ENCODE results near the gene CIB2.

Gene CIB2

DNA sequence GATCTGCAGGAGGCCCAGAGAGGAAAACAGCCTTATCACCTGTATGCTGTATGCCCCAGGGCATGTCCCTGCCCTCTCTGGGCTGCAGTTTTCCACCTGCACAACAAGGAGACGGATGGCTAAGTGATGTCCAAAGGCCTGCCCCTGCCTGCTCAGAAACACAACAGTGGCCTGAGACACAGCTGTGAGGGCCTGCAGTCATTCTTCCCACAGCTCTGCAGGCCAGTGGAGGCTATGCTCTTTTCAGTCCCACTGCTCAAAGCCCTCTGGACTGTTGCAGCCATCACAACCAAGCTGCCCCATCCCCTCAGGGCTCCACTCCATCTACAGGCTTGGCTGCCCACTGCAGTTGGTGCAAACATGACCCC lies 48.5 kb downstream of the CIB2 start:
- DNase-seq: no peak

DNA sequence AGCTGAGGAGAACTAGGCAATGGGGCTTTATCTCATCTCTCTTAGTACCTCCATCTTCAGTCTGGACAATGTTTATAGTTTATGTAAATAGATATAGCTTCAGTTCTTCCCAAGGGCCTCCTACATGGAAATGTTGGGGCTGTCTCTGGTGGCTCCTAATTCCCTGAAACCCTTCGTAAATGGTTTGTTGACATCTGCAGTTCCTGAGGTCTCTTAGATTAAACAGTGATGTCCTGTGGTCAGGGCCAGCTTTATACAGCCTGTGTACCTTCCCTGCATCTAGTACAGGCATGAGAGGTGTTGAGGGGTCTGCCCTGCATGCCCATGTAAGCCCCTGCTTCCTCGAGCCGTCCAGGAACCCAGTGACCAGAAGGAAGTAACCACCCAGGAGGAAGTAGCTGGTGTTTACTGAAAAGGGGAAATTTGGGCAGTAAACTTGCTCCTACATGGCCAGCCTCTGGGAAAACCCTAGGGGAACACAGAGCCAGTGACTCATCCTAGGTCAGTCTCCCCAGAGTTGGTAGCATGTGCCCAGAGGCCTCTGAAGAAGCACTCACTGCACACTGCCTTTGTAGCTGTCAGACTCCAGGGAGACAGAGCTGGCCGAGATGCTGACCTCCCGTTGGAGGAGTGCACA lies 49.0 kb downstream of the CIB2 start:
- no peak for DNase-seq

DNA sequence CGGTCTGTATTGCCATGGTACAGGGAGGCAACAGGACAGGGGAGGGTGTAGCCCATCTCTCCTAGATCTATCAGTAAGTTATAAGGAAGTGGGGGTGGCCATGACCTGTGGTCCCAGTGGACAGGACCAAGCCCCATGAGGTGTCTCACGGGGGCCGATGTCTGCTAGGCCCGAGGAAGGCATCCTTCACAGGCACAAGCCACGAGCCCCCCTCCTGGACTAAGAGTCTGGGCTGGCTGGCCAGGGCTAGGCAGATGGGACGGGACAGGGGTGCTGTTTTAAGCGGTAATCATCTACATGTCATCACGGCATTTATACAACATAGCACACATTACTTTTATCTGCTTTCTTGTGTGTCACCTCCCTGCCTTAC lies 51.2 kb downstream of the CIB2 start:
- no peak for DNase-seq

DNA sequence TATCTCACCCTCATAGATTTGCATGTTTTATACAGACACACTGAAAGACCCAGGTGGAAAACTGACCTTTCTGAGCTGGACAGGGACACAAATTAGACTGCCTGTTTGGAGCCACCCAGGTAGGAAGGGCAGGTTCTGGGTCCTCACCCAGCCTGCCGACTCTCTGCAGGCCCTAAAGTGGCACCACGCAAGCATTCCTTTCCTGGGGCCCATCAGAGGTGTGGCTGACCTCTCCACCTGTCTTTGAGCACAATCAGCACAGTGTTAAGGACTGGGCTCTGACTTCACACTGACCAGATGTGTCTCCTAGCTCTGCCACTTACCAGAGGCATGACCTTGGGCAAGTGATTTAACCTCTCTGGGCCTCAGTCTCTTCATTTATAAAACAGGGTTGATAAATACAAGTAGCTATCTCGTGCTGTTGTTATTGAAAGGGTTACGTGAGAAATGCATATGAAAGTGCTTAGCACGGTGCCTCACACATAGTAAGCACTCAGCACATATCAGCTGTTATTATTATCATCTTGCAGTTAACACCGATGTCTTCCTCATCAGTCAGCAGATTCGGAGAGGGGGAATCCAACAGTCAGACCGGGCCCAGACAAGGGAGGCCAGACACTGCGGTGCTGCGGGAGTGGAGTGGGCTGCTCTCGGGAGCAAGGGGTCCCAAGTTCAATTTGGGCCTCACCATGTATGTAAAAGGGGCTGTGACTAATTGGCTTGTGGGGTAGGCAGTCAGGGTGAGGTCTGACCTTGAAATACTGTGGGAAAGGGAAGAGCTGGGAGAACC lies 51.8 kb downstream of the CIB2 start:
- no peak for DNase-seq

DNA sequence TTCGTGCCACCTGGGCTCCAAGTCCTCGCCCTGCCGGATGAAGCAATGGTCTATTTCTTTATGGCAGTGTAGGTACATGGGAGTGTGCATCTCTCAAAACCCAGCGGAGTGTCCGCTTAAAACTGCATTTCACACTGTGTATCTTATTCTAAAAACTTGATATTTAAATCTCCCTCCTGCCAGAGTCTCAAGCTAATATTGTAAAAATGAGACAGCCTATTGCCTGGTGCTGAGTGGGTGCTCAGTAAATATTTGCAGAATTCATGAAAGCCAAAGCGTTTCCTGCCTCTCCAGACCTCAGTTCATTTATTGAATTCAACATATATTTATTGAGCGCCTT lies 53.4 kb downstream of the CIB2 start:
- DNase-seq: no peak

DNA sequence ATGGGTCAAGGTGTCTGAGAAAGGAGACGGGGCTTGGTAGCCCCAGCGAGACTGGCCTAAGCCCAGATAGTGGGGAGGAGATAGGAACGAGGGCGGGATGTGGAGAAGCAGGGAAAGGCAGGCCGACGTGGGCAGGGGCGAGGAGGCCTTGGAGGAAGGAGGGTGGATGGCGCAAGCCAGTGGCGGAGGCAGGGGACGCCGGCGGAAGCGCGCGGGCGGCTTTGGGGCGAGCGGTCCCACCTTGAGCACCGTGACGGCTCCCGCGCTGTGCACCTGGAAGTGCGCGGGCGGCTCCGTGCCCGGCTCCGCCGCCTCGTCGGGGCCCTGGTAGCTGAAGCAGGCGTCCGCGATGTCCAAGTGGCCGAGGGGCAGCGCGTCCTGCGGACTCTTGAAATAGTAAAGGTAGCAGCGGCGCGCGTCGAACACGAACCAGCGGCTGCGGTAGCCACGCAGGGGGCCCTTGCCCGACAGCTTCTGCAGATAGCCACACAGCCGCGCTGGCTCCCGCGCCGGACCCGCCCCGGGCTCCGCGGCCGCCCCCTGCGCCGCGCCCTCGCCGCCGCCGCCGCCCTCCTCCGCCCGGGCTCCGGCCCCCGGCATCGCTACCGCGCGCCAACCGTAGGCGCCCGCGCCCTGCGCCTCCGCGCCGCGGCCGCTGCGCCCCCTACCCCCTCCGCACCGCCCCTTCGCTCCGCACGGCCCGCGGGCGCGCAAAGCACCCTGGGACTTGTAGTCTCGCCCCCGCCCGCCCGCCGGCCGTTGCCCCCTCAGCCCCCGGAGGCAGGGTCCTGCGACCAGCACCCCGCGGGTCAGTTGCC lies 54.0 kb downstream of the CIB2 start, which contains the start of gene TBC1D2B:
Gene TBC1D2B, minus strand, starts transcription at position 659 of the 818 bp plus-strand sequence. Its CDS starts 59 bp downstream, at position 600.
- DNase-seq: peak; percentile 63

DNA sequence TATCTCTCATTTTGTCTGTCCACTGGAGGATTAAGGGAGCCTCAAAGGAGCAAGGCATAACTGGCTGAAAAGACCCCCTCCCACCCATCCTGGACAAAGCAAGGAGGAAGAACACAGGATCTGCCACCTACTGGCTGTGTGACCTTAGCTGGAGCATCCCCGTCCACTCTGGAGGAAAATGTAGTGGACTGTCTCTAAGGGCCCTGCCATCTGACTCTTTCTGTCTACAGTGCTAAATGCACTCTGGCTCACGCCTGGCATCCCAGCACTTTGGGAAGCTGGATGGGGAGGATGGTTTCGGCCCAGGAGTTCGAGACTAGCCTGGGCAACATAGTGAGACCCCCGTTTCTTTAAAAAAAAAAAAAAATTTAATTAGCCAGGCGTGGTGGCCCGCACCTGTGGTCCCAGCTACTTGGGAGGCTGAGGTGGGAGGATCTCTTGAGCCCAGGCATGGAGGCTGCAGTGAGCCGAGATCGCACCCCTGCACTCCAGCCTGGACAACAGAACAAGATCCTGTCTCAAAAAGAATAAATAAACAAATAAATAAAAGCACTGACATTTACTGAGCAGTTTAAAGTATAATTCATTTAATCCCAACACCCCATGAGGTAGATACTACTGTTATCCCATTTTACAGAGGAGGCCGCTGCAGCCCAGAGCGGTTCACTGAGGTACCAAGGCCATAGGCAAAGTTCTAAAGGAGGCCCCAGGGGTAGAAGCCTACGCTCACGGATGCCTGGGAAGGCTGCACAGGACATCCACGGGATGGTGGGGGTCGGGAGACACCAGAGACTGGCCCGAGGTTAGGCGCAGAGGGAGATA lies 54.8 kb downstream of the CIB2 start:
- no peak for DNase-seq

DNA sequence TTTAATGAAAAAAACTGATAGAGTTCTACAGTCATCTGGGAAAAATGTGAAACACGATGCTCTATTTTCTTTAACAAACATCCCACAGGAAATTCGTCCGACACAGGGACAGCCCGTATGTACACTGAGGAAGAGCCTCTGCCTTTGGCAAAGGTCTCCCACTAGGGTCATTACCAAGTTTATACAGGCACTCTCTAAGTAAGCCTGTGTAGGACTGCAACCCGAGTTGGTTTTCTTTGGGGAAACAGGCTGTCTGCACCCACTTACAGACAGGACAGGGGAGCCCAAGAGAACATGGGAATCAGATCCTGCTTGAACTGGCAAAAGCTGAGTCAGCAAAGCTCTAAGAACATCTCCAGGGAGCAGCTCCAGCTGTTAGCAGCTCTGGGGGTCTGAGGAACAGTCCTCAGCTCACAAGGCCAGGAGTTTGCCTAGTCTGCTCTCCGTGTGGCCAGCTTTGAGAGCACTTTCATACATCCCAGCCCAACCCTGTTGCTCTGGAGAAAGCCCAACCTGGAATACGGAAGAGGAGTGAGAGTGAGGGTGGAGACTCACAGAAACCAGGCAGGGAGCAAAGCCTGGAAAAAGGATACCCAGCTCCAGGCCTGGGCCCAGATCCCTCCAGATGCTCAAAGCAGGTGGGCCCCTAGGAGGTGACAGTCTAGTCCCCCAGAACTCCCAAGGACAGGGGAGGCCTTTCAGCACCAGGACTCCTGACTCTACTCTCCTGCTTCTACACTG lies 55.6 kb downstream of the CIB2 start:
- DNase-seq: peak; percentile 85

DNA sequence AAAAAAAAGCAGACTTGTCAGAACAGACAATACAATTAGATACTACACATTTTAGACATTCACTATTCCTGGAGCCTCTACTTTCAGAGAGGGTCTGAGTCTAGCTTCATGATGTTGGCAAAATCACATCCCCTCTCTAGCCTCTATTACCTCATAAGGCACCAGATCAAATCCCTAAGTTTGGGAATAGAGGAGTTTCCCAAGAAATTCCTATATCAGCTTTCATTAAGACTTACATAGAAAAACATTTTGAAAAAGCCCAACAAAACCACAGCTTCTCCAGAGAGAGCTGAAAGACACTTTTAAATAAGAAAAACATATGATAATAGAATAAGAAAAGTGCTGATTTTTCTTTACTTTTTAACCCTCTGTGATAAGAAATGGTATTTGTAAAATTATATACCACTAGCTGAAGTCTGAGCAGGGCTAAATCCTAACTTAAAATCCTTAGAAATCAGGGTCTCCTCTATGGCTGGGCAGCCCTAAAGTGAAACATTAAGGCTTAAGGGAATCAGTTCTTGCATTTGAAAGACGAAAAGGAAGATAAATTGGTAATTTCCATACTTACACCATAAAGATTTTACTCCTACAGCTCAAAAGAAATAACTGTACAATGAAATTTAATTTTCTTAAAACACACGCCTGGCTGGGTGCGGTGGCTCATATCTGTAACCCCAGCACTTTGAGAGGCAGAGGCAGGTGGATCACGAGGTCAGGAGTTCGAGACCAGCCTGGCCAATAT lies 58.0 kb downstream of the CIB2 start:
- no peak for DNase-seq

DNA sequence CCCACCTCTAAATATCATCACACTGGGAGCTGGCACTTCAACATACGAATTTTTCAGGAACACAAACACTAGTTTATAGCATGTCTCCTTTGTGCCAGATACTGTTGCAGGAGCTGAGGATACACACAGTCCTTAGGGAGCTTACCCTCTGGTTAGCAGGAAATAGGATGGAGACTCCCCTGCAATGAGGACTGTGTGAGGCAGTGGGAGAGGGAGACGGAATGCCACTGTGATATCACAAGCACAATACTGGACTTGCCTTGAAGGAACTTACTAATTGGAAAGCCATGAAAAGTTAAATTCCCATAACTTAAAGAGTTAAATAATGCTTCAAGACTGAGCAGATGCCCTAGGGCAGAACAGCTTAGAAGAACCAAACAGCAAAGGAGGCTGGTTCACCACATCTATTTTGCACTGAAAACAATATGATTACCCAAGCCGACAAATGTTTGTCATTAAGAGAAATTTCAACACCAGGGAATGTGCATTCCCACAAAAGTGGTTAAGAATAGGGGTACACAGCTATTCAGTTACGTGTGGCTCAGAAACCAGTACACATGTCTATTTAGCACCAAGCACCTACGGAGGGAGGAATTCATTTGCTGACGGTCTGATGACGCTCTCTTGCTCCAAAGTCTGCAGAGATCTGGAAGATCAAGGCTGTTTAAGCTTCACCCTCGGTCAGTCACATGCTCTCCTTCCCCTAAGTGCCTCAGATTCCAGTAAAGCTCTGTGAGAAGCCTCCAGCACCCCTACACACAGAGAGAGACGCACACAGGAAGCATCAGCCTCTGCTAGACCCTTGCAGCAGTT lies 59.0 kb downstream of the CIB2 start:
- DNase-seq: peak; percentile 92

DNA sequence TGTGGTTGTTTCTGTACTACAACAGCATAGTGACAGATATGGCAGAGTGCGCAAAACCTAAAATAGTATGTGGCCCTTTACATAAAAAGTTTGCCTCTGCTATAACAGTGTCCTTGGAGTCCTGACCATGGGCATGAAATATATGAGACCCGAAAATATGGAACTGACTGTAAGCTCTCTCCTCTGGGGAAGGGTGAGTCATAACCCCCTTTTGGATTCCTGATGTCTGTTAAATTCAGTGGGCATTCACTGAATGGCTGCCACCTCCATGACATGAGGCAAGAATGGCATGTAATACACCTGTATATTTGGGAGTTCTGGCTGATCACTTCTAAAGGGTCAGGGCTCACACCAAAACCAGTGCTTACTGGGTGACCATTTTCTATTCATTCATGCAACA lies 59.9 kb downstream of the CIB2 start:
- DNase-seq: no peak

DNA sequence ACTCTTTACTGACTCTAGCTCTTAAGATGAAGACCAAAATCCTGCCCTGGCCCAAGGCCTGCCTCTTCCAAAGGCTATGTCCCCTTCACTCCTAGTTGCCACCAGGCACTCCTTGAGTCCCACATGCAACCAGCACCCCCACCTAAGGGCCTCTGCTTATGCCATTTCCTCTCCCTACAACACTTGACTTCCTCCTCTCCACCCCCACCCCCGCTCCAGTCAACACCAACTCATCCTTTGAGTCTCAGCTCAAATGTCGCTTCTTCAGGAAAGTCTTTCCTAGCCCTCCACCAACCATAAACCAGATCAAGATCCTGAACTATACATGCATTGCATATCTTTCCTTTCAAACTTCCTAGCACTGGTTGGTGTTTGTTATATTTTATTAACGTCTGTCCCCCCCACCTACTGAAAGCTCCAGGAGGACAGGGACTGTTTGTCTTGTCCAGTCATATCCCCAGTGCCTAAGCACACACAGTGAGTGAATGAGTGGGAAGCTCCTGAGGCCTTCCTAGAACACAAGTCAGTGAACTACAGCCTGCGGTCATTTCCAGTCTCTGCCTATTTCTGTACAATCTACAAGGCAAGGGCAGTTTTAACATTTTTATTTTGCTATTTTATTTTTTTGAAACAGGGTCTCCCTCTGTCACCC lies 61.1 kb downstream of the CIB2 start:
- no peak for DNase-seq

DNA sequence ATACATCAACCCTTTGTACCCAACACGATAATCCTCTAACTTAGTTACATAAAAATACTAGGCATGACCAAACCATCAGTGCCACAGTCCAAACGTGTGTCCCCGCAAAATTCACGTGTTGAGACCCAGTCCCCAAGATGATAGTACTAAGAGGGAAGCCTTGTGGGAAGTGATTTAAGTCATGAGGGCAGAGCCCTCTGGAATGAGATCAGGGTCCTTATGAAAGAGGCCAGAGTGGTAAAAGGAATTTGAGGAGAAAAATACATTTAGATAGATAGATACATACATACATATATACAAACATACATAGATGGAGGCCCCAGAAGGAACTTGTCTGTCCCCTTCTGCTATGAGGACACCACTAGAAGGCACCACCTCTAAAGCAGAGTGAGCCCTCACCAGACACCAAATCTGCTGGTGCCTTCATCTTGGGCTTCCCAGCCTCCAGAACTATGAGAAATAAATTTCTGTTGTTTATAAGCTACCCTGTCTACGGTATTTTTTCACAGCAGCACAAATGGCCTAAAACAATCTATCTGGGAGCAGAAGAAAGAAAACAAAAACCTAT lies 61.7 kb downstream of the CIB2 start:
- no peak for DNase-seq

DNA sequence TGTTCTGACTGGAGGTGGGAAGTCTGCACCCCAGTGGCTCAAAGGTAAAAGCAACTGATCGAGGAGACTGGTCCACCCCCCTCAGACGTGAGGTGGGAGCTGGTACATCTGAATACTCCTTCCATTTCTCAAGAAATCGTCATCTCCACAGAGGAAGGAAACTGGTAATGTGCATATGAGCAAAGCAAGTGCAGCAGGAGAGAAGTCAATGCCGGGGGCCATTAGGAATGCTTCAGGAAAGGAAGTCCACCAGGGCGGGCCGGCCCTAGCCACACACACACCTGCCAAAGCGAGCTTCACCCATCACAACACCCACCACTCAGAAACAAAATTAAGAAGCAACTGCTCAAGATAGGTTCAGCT lies 62.2 kb downstream of the CIB2 start:
- no peak for DNase-seq

DNA sequence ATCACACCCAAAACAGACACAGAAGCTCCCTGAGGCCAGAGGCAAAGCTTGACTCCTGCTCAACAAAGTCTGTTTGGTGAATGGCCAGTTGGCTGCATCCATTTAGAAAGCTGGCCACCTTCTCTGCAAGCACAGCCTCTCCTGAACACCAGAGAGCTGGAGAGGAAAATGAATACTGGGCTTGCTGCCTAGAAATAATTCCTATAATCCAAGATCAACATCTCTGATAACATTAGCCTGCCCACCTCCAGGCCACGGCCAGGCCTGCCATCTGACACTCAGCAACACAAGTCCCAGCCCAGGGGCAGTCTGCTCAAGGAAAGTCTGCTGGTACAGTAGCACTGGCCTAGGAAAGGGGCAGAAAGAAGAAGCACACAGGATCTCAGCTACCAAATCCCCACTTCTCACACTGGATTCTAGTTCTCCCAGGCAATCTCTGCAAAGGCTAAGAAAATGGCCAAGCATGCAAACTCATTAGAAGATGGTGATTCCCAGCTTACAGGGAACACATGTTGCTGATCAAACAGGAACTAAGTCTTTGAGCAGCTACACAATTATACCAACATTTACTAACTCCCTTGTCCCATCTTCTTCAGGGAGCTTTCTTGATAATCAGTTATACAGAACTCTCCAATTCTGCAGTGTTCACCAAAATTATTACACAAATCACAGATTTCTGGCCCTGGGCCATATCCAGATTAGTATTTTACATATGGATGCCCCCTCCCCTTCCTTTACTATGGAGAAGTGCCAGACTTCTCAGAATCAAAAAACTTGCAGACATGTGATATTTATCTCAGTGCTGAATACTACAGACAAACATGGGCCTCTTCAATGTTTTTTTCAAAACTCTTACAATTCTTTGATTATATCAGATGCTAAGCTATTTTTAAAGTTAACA lies 63.7 kb downstream of the CIB2 start:
- DNase-seq: no peak

DNA sequence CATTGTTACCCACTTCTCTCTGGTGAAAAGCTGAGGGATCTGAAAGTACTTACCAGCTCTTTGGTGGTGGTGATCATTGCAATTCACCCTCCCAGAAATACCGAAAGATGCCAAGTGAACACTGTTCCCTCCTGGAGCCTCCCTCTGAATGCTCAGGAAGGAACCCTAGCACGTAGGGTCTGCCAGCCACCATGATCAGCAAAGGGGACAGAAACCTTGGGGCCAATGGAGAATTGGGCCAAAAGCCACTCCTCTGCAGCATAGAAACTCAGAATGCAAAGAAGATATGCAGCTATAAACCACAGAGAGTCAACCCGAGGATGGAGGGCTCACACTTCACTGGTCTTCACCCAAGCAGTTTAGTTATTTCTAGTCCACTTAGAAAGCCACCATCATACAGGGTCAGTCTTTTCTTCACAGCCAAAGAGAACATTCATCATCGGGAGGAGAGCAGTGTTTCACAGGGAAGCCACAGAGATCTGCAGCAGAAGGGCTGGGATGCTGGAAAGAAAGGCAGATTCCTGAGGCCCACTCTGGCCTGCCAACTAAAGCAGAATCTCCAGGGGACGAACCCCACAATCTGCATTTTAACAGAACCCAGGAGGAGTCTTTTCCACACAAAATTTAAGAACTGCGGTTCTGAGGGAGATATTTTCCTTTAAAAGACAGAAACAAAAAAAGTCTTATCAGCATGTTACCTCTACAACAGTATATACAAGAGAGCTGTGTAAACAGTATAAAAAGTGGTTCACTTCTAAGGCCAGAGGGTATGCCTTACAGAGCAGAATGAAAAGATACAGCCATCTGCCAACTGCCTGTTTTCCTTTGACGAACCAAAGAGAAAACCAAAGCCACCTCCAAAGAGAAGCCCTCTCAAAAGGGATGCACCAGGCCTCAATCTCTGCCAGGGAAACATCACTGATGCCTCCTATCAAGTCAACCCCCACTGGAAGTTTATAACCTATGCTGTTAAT lies 65.0 kb downstream of the CIB2 start:
- DNase-seq: no peak

DNA sequence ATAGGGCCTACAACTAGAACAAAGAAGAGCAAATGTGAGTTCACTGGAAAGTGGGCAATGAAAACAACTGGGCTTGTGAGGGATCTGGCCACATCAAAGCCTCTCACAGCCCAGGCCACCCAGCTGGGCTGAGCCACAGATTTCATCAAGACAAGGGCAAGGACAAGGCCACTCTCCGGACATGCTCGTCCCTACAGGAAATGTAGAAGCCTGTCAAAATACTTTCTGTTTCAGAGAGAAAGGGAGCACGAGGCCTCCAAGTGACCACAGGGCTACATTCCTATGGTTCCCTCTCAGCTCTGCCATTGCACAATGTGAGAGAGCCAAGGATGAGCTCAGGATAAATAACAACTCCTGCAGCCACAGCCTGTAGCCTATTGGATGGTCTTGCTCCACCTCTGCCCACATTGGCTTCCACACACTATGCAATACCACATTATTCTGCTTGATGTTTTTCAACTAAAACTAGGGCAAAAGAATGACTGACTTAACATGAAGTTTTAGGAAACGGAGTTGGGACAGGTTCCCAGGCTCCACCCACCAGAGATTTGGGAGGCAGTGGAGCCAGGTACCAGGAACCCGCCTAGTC lies 65.9 kb downstream of the CIB2 start:
- peak; percentile 100 for DNase-seq
